HL-60 (cell line): Measurements from ENCODE around the gene TSSK3.
"Not testable (repeated sequence)": the region's sequence is repeated elsewhere in the genome, so short reads cannot be mapped to it uniquely, and the experiment has no call there.

Source experiments
- DNase-seq, 2 experiments: peaks; one replicate each; pipeline ENCODE4 v3.0.0-alpha.2; 2010 to 2020; ENCODE audit warnings: low read depth in 1 of 2, low spot score in 1 of 2
- H3K27ac ChIP-seq: fragments of 250-450 bp; sonication (Bioruptor Pico); replicated peaks from 2 replicates; pipeline ENCODE4 v1.5.1; 2020; ENCODE audit warnings: mild to moderate bottlenecking, moderate library complexity
- H3K27me3 ChIP-seq: fragments of 250-450 bp; sonication (Bioruptor Pico); 2 replicates; pipeline ENCODE4 v1.5.1; 2021; ENCODE audit warnings: mild to moderate bottlenecking, moderate library complexity; ENCODE audit not compliant: insufficient read depth, poor library complexity, severe bottlenecking
- H3K4me3 ChIP-seq: replicated peaks from 2 replicates; pipeline ENCODE4 v1.5.1; 2011; ENCODE audit warnings: mild to moderate bottlenecking, control low read depth, low read length; ENCODE audit not compliant: insufficient read depth
- CTCF ChIP-seq: IDR thresholded peaks from one replicate; pipeline ENCODE4 v1.5.1; 2011; ENCODE audit warnings: low read length, control low read depth, inconsistent platforms; ENCODE audit not compliant: insufficient read depth
- GABPA ChIP-seq: IDR thresholded peaks from 2 replicates; pipeline ENCODE4 v1.6.1; 2012; ENCODE audit warnings: low read depth
- POLR2AphosphoS5 ChIP-seq: IDR thresholded peaks from 2 replicates; pipeline ENCODE4 v1.6.1; 2012; ENCODE audit warnings: low read depth
- REST ChIP-seq: IDR thresholded peaks from 2 replicates; pipeline ENCODE4 v1.6.1; 2012; ENCODE audit warnings: low read depth; ENCODE audit not compliant: insufficient replicate concordance
- SPI1 ChIP-seq: IDR thresholded peaks from 2 replicates; pipeline ENCODE4 v1.6.1; 2012; ENCODE audit warnings: low read depth, mild to moderate bottlenecking, borderline replicate concordance

TSSK3 gene

GRCh38 chr1:32393136-32393535 is 30.8 kb downstream of the TSSK3 start:
- TF ChIP-seq SPI1, result no peak
- TF ChIP-seq POLR2AphosphoS5, result no peak
- no peak for TF ChIP-seq REST
- TF ChIP-seq CTCF, result no peak
- TF ChIP-seq GABPA, result no peak
- Histone ChIP-seq H3K27me3 (no peaks in the 10 kb centered on the region), H3K27ac (peak overlapping the region; percentile 73), H3K4me3 (peak overlapping the region; percentile 71)
- no peak for DNase-seq

GRCh38 chr1:32393832-32394140 is 31.4 kb downstream of the TSSK3 start:
- TF ChIP-seq POLR2AphosphoS5, result 0 out of 2 replicates have a peak, but pooled peaks have one; percentile 18
- no peak for TF ChIP-seq GABPA
- DNase-seq, result peak in 1 of 2 experiments; percentile 43
- Histone ChIP-seq H3K27ac (peak overlapping the region; percentile 73), H3K4me3 (peak overlapping the region; percentile 71), H3K27me3 (no peaks in the 10 kb centered on the region)

GRCh38 chr1:32394141-32394889 is 32.0 kb downstream of the TSSK3 start, which contains the start of gene BSDC1:
Gene BSDC1, minus strand, starts transcription at chr1:32394441. Its CDS starts 27 bp downstream, at chr1:32394414.
- peak; percentile 99 for DNase-seq
- TF ChIP-seq POLR2AphosphoS5 (peak; percentile 71), CTCF (no peak)
- Histone ChIP-seq H3K27me3 (no peaks in the 10 kb centered on the region), H3K27ac (peak within 1 kb of the TSS; percentile 73), H3K4me3 (peak within 1 kb of the TSS; percentile 71)

GRCh38 chr1:32394890-32395432 is 32.6 kb downstream of the TSSK3 start:
- TF ChIP-seq GABPA (no peak), REST (no peak), CTCF (no peak), POLR2AphosphoS5 (no peak), SPI1 (no peak)

GRCh38 chr1:32396524-32396923 is 34.2 kb downstream of the TSSK3 start:
- not testable (repeated sequence) for DNase-seq, H3K27me3 ChIP-seq, H3K27ac ChIP-seq, H3K4me3 ChIP-seq

More at GRCh38 chr1:32394890-32395432, 32.6 kb downstream of the TSSK3 start:
- no peak for DNase-seq
- H3K4me3 ChIP-seq, result peak overlapping the region; percentile 71
- no peaks in the 10 kb centered on the region for H3K27me3 ChIP-seq
- H3K27ac ChIP-seq, result peak overlapping the region; percentile 54
